Measurements from ENCODE around the gene SULT2B1. TPM values are rescaled to one million over a fixed set of nuclear protein-coding genes. Genes with fewer than 3 reads are reported as not detected.

The SULT2B1 gene
- polyA plus RNA-seq, 1 donor from 2014 or later, result not detected

DNA sequence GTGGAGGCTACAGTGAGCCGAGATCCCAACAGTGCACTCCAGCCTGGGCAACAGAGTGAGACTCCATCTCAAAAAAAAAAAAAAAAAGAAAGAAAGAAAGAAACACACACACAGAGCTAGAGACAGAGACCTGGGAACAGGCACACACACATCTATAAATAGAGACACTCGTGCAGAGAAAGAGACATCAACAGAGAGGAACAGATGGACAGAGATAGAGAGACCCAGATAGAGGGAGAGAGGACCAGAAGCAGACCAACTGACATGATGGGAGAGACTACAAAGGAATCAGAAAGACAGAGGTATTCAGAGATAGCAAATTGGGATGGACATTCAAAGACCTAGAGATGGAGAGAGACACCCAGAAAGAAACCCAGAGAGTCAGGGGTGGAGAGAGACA lies 96.2 kb downstream of the SULT2B1 start:
- Histone ChIP-seq H3K27ac (ENCODE audit: low read length) (no peak overlapping the region), H3K9me2 (ENCODE audit: insufficient read depth, low read length) (no peaks in the 10 kb centered on the region), H3F3A (ENCODE audit: insufficient read depth, low read length, poor library complexity, severe bottlenecking) (no peaks in the 10 kb centered on the region), H3K4me2 (ENCODE audit: low read length) (no peak overlapping the region), H3K79me2 (replicated peaks; ENCODE audit: insufficient read depth, low read length) (no peaks in the 10 kb centered on the region), H3K27me3 (ENCODE audit: insufficient read depth, low read depth, low read length) (no peaks in the 10 kb centered on the region), H3K36me3 (ENCODE audit: insufficient read depth, low read length) (no peaks in the 10 kb centered on the region), H3K4me3 (ENCODE audit: low read length) (no peak overlapping the region), H4K20me1 (ENCODE audit: insufficient read depth) (no peaks in the 10 kb centered on the region), H3K9ac (ENCODE audit: low read length) (no peak overlapping the region), H3K9me3 (ENCODE audit: low read length) (no peaks in the 10 kb centered on the region), H2AFZ (ENCODE audit: low read depth, low read length) (no peak overlapping the region)
- TF ChIP-seq MXI1 (conservative IDR thresholded peaks at IDR 0.05; ENCODE audit: poor library complexity, severe bottlenecking), result no peak
- TF ChIP-seq TAF1 (IDR thresholded peaks at IDR 0.05; ENCODE audit: low read depth), result no peak
- no peak for TF ChIP-seq POLR2AphosphoS5 (IDR thresholded peaks at IDR 0.05)
- TF ChIP-seq RAD21 (conservative IDR thresholded peaks at IDR 0.05), result no peak
- no peak for TF ChIP-seq EZH2 (IDR thresholded peaks at IDR 0.05; ENCODE audit: borderline replicate concordance, insufficient read depth, low read length, poor library complexity, severe bottlenecking)
- TF ChIP-seq SMC3 (conservative IDR thresholded peaks at IDR 0.05; ENCODE audit: poor library complexity), result no peak
- no peak for TF ChIP-seq EP300 (conservative IDR thresholded peaks at IDR 0.05; ENCODE audit: poor library complexity, severe bottlenecking)
- TF ChIP-seq, protein P1, sequence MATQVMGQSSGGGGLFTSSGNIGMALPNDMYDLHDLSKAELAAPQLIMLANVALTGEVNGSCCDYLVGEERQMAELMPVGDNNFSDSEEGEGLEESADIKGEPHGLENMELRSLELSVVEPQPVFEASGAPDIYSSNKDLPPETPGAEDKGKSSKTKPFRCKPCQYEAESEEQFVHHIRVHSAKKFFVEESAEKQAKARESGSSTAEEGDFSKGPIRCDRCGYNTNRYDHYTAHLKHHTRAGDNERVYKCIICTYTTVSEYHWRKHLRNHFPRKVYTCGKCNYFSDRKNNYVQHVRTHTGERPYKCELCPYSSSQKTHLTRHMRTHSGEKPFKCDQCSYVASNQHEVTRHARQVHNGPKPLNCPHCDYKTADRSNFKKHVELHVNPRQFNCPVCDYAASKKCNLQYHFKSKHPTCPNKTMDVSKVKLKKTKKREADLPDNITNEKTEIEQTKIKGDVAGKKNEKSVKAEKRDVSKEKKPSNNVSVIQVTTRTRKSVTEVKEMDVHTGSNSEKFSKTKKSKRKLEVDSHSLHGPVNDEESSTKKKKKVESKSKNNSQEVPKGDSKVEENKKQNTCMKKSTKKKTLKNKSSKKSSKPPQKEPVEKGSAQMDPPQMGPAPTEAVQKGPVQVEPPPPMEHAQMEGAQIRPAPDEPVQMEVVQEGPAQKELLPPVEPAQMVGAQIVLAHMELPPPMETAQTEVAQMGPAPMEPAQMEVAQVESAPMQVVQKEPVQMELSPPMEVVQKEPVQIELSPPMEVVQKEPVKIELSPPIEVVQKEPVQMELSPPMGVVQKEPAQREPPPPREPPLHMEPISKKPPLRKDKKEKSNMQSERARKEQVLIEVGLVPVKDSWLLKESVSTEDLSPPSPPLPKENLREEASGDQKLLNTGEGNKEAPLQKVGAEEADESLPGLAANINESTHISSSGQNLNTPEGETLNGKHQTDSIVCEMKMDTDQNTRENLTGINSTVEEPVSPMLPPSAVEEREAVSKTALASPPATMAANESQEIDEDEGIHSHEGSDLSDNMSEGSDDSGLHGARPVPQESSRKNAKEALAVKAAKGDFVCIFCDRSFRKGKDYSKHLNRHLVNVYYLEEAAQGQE (IDR thresholded peaks at IDR 0.05; ENCODE audit: borderline replicate concordance), result no peak
- TF ChIP-seq CTCF (IDR thresholded peaks at IDR 0.05; ENCODE audit: poor library complexity, severe bottlenecking), result no peak

Other genes with a start within 250 kb of the SULT2B1 start
- gene EMP3, start 226.6 kb upstream of the SULT2B1 start, polyA plus RNA-seq, result not detected in 2 replicates
- 4.2 and 11.7 TPM in 2 replicates for gene TMEM143, start 188.2 kb upstream of the SULT2B1 start, polyA plus RNA-seq
- gene SYNGR4, start 187.8 kb upstream of the SULT2B1 start, polyA plus RNA-seq, result not detected in 2 replicates
- gene KDELR1, start 160.6 kb upstream of the SULT2B1 start, polyA plus RNA-seq, result 42.3 and 46.9 TPM in 2 replicates
- 1.8 and 2.8 TPM in 2 replicates for gene GRIN2D, start 158.5 kb upstream of the SULT2B1 start, polyA plus RNA-seq
- gene GRWD1, start 106.2 kb upstream of the SULT2B1 start, polyA plus RNA-seq, result 10.6 and 11.8 TPM in 2 replicates
- gene KCNJ14, start 96.6 kb upstream of the SULT2B1 start, polyA plus RNA-seq, result 1.1 and 1.6 TPM in 2 replicates
- 314 and 397 TPM in 2 replicates for gene CYTH2, start 82.8 kb upstream of the SULT2B1 start, polyA plus RNA-seq
- gene LMTK3, start 40.3 kb upstream of the SULT2B1 start, polyA plus RNA-seq, result 8.1 and 17.1 TPM in 2 replicates
- gene SPACA4, start 54.6 kb downstream of the SULT2B1 start, polyA plus RNA-seq, result not detected in 2 replicates
- 0.73 and 1.2 TPM in 2 replicates for gene FAM83E, start 62.9 kb downstream of the SULT2B1 start, polyA plus RNA-seq
- 2,102 and 2,180 TPM in 2 replicates for gene RPL18, start 67.0 kb downstream of the SULT2B1 start, polyA plus RNA-seq
- gene SPHK2, start 67.3 kb downstream of the SULT2B1 start, polyA plus RNA-seq, result 22.6 and 32.6 TPM in 2 replicates
- 1.0 and 3.6 TPM in 2 replicates for gene DBP, start 85.2 kb downstream of the SULT2B1 start, polyA plus RNA-seq
- 105 and 108 TPM in 2 replicates for gene CA11, start 94.0 kb downstream of the SULT2B1 start, polyA plus RNA-seq
- 1.0 TPM in 1 of 2 replicates, not detected in the other for gene NTN5, start 120.8 kb downstream of the SULT2B1 start, polyA plus RNA-seq
- gene FUT2, start 143.8 kb downstream of the SULT2B1 start, polyA plus RNA-seq, result not detected in 2 replicates
- 0.36 and 0.96 TPM in 2 replicates for gene MAMSTR, start 167.6 kb downstream of the SULT2B1 start, polyA plus RNA-seq
- gene RASIP1, start 188.4 kb downstream of the SULT2B1 start, polyA plus RNA-seq, result 0.26 TPM in 1 of 2 replicates, not detected in the other
- gene IZUMO1, start 194.7 kb downstream of the SULT2B1 start, polyA plus RNA-seq, result not detected in 2 replicates
- 0.15 and 0.26 TPM in 2 replicates for gene FUT1, start 200.5 kb downstream of the SULT2B1 start, polyA plus RNA-seq
- gene FGF21, start 203.4 kb downstream of the SULT2B1 start, polyA plus RNA-seq, result not detected in 2 replicates

Measured in neural cell (in vitro differentiated cells).